Subcutaneous adipose tissue (tissue), 4 donors: ENCODE data around the gene DOHH. TPM values are rescaled to one million over a fixed set of nuclear protein-coding genes. Genes with fewer than 3 reads are reported as not detected.

Experiments used
- total RNA-seq, 4 donors: library from RNA; depleted of rRNA; stranded (reverse); fragments of >200 nt; gene quantifications; one replicate each; pipeline ENCODE4 v1.1.0, GENCODE V29; 2016
- TF ChIP-seq, protein P1 (sequence below): fragments of 450-650 bp; IDR thresholded peaks from one replicate; pipeline ENCODE4 v1.5.1; 2016; ENCODE audit warnings: low read depth, mild to moderate bottlenecking, control low read depth, antibody characterized with exemption, moderate library complexity

Gene DOHH
- total RNA-seq, 4 donors from 2014 or later, result 4.9 to 11.9 (median 8.9) TPM

DNA sequence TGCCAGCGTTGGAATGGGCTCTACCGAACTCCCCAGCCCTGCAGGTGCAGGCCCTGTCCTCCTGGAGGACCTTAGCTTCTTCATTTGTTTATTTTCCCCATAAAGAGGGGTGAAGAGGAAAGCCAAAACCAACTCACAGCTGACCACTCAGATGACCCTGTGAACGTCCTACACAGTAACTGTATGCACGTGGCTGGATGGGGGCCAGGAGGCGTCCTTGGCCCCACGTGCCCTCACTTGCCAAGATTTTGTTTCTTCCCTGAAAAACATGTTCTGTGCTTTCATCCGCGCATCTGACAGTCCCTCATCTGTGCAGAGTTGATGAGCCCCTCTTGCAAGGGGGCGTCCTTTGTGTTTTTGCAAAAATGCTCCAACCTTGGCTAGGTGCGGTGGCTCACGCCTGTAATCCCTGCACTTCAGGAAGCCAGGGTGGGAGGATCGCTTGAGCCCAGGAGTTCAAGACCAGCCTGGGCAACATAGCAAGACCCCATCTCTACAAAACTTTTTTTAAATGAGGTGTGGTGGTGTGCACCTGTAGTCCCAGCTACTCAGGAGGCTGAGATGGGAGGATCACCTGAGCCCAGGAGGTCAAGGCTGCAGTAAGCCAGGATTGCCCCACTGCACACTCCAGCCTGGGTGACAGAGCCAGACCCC, 33.2 kb upstream of the DOHH start:
- TF ChIP-seq, protein P1, sequence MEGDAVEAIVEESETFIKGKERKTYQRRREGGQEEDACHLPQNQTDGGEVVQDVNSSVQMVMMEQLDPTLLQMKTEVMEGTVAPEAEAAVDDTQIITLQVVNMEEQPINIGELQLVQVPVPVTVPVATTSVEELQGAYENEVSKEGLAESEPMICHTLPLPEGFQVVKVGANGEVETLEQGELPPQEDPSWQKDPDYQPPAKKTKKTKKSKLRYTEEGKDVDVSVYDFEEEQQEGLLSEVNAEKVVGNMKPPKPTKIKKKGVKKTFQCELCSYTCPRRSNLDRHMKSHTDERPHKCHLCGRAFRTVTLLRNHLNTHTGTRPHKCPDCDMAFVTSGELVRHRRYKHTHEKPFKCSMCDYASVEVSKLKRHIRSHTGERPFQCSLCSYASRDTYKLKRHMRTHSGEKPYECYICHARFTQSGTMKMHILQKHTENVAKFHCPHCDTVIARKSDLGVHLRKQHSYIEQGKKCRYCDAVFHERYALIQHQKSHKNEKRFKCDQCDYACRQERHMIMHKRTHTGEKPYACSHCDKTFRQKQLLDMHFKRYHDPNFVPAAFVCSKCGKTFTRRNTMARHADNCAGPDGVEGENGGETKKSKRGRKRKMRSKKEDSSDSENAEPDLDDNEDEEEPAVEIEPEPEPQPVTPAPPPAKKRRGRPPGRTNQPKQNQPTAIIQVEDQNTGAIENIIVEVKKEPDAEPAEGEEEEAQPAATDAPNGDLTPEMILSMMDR, result no peak

DNA sequence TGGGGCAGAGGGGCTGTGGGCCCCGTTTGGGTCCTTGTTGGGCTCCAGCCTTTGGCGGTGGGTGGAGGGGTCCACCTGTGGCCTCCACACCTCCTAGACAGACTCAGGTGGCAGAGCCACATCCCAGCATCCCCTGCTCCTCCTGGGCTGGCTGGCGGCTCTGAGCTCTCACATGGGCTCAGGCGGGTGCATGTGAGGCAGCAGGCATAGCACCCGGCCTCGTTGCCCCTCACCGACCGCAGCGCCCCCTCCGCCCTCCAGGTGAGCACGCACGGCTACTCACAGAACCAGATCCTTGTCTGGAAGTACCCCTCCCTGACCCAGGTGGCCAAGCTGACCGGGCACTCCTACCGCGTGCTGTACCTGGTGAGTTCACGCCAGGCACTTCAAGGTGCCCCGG, 32.6 kb upstream of the DOHH start:
- TF ChIP-seq, protein P1, result no peak

DNA sequence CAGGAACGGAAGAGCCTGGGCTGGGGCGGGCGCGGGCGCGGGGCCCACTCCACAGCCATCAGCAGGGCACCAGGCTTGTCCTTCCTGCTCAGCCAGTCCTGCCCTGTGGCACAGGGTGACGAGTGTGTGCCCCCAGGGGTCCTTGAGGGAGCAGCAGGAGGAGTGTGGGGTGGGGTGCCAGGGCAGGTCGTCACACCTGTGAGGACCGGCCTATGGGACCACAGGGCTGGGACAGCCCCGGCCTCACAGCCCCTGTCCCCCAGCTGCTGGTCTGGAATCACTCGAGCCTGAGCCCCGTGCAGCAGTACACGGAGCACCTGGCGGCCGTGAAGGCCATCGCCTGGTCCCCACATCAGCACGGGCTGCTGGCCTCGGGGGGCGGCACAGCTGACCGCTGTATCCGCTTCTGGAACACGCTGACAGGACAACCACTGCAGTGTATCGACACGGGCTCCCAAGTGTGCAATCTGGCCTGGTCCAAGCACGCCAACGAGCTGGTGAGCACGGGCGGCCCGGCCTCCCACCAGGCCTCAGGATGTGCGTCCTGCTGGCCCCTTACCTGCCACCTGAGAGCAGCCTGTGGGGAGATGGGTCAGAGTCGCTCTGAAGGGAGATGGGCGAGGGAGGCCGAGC, 31.8 kb upstream of the DOHH start:
- TF ChIP-seq, protein P1, result no peak

DNA sequence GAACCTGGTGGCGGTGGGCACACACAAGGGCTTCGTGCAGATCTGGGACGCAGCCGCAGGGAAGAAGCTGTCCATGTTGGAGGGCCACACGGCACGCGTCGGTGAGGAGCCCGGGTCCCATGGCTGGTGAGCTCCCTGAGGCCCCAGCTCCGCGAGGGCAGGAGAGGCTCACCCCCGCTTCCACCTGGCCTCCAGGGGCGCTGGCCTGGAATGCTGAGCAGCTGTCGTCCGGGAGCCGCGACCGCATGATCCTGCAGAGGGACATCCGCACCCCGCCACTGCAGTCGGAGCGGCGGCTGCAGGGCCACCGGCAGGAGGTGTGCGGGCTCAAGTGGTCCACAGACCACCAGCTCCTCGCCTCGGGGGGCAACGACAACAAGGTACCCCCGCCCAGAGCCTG, 31.2 kb upstream of the DOHH start:
- TF ChIP-seq, protein P1, result no peak

DNA sequence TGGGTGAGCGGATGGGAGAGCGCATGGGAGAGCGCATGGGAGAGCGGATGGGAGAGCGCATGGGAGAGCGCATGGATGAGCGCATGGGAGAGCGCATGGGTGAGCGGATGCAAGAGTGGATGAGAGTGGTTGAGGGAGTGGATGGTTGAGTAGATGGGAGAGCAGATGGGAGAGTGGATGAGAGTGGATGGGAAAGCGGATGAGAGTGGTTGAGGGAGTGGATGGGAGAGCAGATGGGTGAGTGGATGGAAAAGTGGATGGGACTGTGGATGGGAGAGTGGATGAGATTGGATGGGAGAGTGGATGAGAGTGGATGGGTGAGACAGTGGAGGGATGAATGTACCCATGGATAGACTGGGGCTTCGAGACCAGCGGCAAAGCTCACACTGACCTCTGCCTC, 29.9 kb upstream of the DOHH start:
- TF ChIP-seq, protein P1, result no peak

DNA sequence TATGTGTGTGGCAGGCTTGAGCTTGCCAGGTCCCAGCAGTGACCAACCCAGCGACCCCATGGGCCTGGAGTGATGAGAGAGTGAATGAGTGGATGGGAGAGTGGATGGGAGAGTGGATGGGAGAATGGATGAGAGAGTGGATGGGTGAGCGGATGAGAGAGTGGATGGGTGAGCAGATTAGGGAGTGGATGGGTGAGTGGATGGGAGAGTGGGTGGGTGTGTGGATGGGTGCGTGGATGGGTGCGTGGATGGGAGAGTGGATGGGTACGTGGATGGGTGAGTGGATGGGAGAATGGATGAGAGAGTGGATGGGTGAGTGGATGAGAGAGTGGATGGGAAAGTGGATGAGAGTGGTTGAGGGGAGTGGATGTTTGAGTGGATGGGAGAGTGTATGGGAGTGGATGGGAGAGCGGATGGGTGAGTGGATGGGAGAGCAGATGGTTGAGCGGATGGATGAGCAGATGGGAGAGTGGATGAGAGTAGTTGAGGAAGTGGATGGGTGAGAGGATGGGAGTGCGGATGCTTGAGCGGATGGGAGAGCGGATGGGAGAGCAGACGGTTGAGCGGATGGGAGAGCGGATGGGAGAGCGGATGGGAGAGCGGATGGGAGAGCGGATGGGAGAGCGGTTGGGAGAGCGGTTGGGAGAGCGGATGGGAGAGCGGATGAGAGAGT, 28.2 kb upstream of the DOHH start:
- TF ChIP-seq, protein P1, result no peak

DNA sequence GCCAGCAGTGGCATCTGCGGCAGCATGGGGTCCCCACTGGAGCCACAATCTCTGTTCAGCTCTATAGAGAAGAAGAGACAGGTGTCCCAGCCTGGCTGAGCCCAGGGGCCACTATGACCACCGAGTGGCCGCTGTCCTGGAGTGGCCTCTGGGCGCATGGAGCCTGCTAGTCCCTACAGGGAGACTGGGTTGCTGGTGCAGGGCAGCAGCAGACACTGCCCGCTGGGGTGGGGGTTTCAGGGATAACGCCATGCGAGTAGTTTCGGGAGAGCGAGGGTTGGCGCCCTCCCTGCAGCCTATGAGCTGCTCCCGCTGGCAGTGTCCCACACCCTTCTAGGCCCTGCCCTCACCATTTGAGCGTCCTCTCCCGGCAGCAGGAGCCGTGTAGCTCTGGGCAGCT, 27.6 kb upstream of the DOHH start:
- TF ChIP-seq, protein P1, result no peak
